Measurements from ENCODE around the gene ZNF594. TPM values are rescaled to one million over a fixed set of nuclear protein-coding genes. Genes with fewer than 3 reads are reported as not detected.

The ZNF594 gene
- total and polyA plus RNA-seq, 2 of the 8 experiments (the other 6 are each of a cell fraction or from before 2014, with no cell fraction given), result 3.6 to 14.3 TPM

DNA sequence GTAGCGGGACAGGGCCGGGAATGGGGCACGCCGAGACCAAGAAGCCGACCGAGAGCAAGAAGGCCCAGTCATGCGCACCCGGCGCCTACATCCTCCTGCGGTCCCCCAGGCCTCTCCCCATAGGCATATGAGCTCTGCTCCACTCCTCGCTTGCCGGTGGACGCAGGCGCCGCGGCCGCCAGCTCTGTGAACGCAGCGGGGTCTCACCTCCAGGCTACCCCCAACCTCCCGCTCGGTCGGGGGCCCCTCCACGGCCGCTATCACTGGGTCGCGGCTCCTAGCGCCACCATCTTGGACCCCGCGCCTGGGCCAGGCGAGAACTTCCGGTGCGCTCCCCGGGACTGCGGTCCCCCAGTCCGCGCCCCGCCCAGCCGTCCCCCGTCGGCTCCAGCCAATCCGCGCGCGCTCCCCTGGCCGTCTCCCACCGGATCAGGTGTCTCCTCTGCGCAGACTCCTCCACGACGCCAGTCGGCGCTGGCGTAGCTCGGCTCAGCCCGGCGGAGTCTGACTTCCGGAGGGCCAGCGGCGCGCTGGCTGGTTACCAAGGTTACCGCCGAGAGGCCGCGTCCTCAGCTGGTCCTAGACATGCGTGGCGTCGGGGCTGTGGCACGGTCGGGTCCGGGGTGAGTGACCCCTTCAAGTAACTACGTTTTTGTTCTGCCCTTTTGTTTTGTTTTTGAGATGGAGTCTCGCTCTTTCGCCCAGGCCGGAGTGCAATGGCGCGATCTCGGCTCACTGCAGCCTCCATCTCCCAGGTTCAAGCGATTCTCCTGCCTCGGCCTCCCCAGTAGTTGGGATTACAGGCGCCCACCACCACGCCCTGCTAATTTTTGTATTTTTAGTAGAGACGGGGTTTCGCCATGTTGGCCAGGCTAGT lies at the start of gene ZNF594 (continued):
- no peak for TF ChIP-seq ZNF274 (IDR thresholded peaks at IDR 0.05; ENCODE audit: borderline replicate concordance, extremely low read depth, low read length)
- TF ChIP-seq EGR1 (IDR thresholded peaks at IDR 0.05; ENCODE audit: borderline replicate concordance, low read depth, low read length), result no peak
- TF ChIP-seq TAF1 (IDR thresholded peaks at IDR 0.05; ENCODE audit: low read depth, low read length), result peak; percentile 86
- TF ChIP-seq, protein P1, sequence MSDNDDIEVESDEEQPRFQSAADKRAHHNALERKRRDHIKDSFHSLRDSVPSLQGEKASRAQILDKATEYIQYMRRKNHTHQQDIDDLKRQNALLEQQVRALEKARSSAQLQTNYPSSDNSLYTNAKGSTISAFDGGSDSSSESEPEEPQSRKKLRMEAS (IDR thresholded peaks at IDR 0.05), result peak; percentile 60
- TF ChIP-seq SAP30 (IDR thresholded peaks at IDR 0.05; ENCODE audit: insufficient read depth, insufficient replicate concordance, low read length), result no peak
- no peak for TF ChIP-seq RFX5 (IDR thresholded peaks at IDR 0.05; ENCODE audit: borderline replicate concordance, low read depth, low read length)
- peak in 1 of 2 experiments; percentile 48; a peak in 1 of 4 replicates for TF ChIP-seq HDAC2 (IDR thresholded peaks at IDR 0.05; ENCODE audit: borderline replicate concordance in 1 of 2, low read depth in 2 of 2, low read length in 2 of 2)
- TF ChIP-seq JUND (IDR thresholded peaks at IDR 0.05; ENCODE audit: low read length), result 0 out of 2 replicates have a peak, but pooled peaks have one; percentile 39
- TF ChIP-seq CBX8 (IDR thresholded peaks at IDR 0.05; ENCODE audit: borderline replicate concordance, low read depth, low read length), result no peak
- TF ChIP-seq KDM1A (IDR thresholded peaks at IDR 0.05; ENCODE audit: borderline replicate concordance, low read length), result no peak; the same call in 1 of the 2 replicates
- TF ChIP-seq CTBP2 (IDR thresholded peaks at IDR 0.05; ENCODE audit: borderline replicate concordance, insufficient read depth, insufficient read length, low read length), result no peak
- TF ChIP-seq SUZ12 (IDR thresholded peaks at IDR 0.05; ENCODE audit: low read length), result no peak; the same call in 1 of the 2 replicates
- TF ChIP-seq NRF1 (IDR thresholded peaks at IDR 0.05; ENCODE audit: low read depth, low read length), result peak; percentile 35; the same call in 1 of the 2 replicates
- TF ChIP-seq YY1 (IDR thresholded peaks at IDR 0.05; ENCODE audit: low read depth, low read length), result peak; percentile 91
- TF ChIP-seq POLR2AphosphoS5 (IDR thresholded peaks at IDR 0.05; ENCODE audit: low read depth, low read length), result peak; percentile 75; the same call in 1 of the 2 replicates
- no peak for TF ChIP-seq TCF12 (IDR thresholded peaks at IDR 0.05; ENCODE audit: low read depth, low read length)

All from H1 (cell line).